Stimulated activated CD8-positive, alpha-beta memory T cell treated with anti-CD3 and anti-CD28 coated beads, Interleukin-4, amount 100 ng/mL, for 1 hour (primary cell): Measurements from ENCODE around the gene SP140L.
A peak's percentile ranks its signal among the peaks of the same experiment; 100 is the strongest.
"Not testable (repeated sequence)": the region's sequence is repeated elsewhere in the genome, so short reads cannot be mapped to it uniquely, and the experiment has no call there.

Experiments used
- DNase-seq, 2 donors: peaks; one replicate each; pipeline ENCODE4 v3.0.0-alpha.2; 2020; ENCODE audit warnings: low read depth in 2 of 2, low spot score in 1 of 2

SP140L gene

DNA sequence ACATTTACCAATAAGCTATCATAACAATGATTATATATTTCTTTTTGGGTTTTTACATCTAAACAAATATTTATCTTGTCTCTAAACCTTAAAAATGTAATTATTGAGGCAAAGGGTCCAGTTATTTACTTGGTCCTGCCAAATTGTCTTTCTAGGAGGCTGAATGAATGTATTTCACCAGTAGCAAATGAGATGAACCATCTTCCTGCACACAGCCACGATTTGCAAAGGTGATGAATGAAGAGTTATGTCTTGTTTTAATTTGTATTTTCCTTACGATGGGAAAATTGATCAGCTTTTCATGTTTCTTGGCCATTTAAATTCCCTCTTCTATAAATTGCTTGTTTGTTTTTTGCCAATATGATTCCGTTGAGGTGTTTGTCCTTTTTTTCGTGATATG, 90.4 kb downstream of the SP140L start:
- no peak for DNase-seq

DNA sequence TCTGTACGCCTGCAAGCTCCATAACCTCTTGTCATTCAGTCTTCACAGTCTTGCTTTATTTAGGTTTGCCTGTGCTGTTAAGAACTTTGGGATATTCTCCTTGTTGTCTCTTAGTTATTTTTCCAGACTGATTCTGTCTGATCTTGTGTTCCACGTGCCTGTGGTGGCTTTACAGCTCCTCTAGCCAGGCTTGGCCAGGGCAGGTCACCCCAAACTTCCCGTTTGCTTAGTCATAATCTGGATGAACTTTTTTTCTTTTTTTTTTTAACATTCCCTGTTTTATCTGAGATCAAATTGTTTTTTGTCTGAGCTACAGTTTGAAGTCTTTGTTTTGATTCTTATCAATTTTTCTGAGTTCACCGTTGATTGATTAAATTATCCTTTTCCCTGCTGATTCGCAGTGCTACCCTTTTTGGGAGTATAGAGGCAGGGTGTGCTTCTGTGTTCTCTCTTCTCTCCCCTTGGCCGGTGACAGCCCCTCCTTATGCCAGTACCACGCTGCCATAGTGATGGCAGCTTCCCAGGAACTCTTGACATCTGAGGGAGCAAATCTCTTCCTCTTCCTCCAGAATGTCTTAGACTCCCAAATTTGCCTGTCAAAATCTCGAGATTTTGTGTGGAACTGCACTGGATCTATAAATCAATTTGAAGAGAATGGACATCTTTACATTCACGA, 91.5 kb downstream of the SP140L start:
- no peak for DNase-seq

- DNase-seq = no peak
These were observed 92.2 kb downstream of the SP140L start for GRCh38 chr2:230419181-230419580.

DNA sequence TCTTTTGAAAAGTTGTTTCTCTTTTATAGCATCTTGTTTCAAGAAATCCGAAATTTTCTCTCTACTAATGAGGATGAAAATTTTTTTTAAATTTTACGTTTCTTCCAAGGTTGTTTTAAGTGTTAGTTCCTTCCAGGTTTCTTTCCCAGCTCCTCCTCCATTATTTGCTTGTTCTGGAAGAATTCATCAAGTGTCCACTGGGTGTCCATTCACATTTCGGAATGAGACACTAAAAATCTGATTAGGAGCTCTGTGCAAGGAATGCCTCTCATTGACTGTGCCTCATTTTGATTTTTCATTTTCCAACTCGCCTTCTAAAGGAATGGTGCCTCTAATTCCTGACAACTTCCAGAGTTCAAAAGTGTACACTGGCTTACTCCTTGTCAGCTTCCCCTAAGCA, 95.2 kb downstream of the SP140L start:
- DNase-seq = no peak

DNA sequence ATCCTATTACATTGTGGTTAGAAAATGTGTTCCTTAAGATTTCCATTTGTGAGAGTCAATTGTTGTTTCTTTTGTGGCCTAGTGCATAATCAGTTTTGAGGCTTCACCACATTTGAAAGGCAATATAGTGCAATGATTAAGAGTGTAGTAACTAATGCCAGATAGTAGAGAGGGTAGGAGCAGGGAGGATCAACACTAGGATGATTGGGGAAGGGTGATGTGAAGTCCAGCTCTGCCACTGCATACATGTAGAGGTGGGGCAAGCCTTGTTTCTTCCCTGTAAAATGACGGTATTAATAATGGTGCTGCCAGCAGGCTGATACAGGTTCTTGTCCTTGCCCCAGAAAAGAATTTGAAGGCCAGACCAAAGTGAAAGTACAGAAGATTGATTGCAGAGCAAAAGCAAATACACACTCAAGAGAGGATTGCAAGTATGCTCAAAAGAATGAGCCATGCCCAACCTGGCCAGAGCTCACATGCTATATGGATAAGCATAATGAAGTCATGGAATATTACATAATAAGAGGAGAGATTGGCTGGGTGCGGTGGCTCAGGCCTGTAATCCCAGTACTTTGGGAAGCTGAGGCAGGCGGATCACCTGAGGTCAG, 97.0 kb downstream of the SP140L start:
- no peak for DNase-seq

DNA sequence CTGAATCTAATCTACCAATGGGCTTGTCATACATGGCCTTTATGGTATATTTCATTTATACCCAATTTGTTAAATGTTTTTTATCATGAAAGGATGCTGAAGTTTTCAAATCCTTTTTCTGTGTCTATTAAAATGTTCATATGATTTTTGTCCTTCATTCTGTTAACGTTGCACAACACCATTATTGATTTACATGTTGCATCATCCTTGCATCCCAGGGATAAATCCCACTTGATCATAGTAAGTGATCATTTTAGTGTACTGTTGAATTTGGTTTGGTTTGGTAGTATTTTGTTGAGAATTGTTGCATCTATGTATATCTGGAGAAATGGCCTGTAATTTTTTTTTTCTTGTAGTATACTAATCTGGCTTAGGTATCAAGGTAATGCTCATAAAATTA, 98.4 kb downstream of the SP140L start:
- DNase-seq = no peak

DNA sequence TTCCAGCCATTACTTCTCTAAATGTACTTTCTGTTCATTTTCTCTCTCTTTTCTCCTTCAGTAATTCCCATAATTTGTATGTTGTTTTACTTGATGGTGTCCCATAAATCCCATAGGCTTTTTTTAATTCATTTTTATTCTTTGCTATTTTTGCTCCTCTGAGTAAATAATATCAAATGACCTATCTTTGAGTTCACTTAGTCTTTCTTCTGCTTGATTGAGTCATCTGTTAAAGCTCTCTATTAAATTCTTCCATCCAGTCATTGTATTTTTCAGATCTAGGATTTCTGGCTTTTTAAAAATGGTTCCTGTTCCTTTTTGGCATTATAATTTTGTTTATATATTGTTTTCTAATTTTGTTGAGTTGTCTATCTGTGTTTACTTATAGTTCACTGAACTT, 102.5 kb downstream of the SP140L start:
- DNase-seq = no peak

- no peak for DNase-seq
These were observed 104.2 kb downstream of the SP140L start for GRCh38 chr2:230430957-230431910.

DNA sequence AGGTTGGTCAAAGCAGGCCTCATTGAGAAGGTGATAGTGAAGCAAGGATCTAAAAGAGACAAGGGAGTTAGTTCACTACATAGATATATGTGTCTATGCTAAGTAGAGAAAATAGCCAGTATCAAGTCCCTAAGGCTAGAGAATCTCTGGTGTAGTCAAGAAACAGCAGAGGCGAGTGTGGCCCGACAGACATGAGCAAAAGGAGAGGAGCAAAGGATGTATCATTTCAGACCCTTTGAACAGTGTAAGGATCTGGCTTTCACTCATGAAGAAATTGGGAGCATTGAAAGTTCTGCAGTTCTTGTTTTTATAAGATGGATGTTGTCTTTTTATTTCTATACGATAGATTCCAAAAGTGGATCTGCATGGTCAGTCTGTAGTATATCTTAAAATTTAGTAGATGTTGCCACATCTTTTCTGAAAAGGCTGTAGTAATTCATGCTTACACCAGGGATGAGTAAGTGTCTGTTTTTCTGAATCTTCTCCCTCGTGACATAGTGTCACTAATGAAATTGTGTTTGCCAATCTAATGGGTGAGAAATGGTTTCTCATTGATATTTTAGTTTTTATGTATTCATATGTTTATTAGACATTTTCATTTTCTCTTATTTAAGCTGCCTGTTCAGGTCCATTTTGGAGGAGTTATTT, 107.8 kb downstream of the SP140L start:
- DNase-seq = no peak

- no peak for DNase-seq
These were observed 108.4 kb downstream of the SP140L start for GRCh38 chr2:230435431-230435830.

- not testable (repeated sequence) for DNase-seq
These were observed 112.1 kb downstream of the SP140L start for GRCh38 chr2:230439121-230439520.

DNA sequence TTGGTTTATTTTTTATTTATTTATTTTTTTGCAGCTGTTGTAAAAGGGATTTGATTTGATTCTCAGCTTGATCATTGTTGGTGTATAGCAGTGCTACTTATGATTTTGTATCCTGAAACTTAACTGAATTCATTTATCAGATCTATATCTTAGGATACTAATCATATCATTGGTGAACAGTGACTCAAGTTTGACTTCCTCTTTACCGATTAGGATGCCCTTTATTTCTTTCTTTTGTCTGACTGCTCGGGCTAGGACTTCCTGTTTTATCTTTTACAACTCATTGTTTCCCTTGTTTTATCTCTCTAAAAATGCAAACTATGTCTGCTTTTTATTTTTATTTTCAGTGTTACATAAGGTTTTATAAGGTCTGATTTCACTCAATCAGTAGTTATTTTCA, 112.6 kb downstream of the SP140L start:
- DNase-seq = no peak

GRCh38 chr2:230441227-230441897, 114.4 kb downstream of the SP140L start:
- peak; percentile 19 to 30 for DNase-seq

DNA sequence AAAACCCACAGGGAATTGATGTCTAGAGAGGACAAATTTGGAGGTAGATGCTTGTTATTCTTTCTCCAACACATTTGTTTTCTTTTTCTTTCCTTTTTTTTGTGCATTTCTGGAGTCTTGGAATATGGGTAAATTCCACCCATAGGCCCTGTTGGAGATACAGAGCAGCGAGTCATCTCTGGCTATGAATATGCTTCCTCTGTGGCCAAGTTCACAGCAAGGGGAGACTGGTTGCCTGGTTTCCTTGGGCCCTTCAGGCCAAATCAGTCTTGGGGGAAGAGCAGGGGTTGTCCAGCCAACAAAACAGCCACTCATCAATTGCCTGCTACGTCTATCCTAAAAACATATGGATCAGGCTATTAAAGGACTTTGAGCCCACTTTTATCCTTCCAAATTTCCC, 116.5 kb downstream of the SP140L start:
- DNase-seq = no peak

DNA sequence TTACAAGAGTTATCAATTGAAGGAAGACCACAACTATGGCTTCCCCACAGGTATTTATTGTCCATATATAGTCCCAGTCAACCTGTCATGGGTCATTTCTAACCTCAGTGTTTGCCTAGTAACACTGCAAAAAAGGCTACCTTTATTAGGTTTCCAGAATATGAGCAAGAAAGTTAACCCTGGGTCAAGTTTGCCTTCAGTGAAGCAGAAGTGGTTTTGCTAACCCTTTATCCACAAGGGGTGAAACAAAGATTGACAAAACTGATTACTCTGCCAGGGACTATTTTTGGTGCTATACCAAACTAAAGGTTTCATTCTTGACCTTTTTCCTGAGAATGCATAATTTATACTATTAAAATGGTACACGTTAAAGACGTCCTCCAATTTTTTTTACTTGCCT, 117.8 kb downstream of the SP140L start:
- no peak for DNase-seq

DNA sequence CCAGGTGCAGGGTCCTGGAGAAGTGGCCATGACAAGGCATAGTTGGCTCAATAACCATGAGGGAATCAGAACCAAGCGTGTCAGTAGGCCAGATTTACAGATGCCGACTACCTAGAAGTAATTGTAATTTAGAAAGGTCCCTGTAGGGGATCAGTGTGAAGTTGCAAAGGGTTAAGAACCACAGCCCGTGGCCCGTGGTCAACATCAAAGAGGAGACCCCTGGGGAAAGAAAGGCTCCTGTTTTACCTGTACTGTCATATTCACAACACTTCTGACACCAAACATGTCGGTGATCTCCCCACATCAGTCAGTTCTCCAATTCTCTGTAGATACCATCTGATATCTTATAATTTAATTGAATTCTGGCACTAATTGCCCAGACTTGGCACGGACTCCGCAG, 120.0 kb downstream of the SP140L start:
- no peak for DNase-seq

- no peak for DNase-seq
These were observed 120.8 kb downstream of the SP140L start for GRCh38 chr2:230447455-230448451.

- DNase-seq = no peak
These were observed 123.0 kb downstream of the SP140L start for GRCh38 chr2:230449901-230450467.

GRCh38 chr2:230453006-230453405, 126.0 kb downstream of the SP140L start:
- no peak for DNase-seq
